NT2/D1 (cell line): Measurements from ENCODE around the gene DOCK11.

Experiments
- DNase-seq: peaks from one replicate; pipeline ENCODE4 v3.0.0-alpha.2; 2011; ENCODE audit warnings: low read depth, low spot score
- H3K27me3 ChIP-seq: 2 replicates; pipeline ENCODE4 v1.6.0; 2011; ENCODE audit warnings: mild to moderate bottlenecking; ENCODE audit not compliant: insufficient read length, insufficient read depth
- H3K36me3 ChIP-seq: 2 replicates; pipeline ENCODE4 v1.6.1; 2011; ENCODE audit warnings: mild to moderate bottlenecking, low read length, mixed read lengths; ENCODE audit not compliant: insufficient read depth, insufficient read length
- H3K4me1 ChIP-seq: 2 replicates; pipeline ENCODE4 v1.5.1; 2011; ENCODE audit not compliant: insufficient read depth, insufficient read length
- H3K4me3 ChIP-seq: 2 replicates; pipeline ENCODE4 v1.5.1; 2011; ENCODE audit warnings: low read depth; ENCODE audit not compliant: insufficient read length
- H3K9ac ChIP-seq: 2 replicates; pipeline ENCODE4 v1.6.0; 2011; ENCODE audit warnings: low read depth; ENCODE audit not compliant: insufficient read length
- H3K9me3 ChIP-seq: 2 replicates; pipeline ENCODE4 v1.5.1; 2011; ENCODE audit warnings: mild to moderate bottlenecking, low read length; ENCODE audit not compliant: insufficient read depth
- SUZ12 ChIP-seq: IDR thresholded peaks from 2 replicates; pipeline ENCODE4 v1.6.1; 2011; ENCODE audit not compliant: insufficient read length, insufficient read depth; ENCODE audit errors: extremely low read depth
- YY1 ChIP-seq: IDR thresholded peaks from 2 replicates; pipeline ENCODE4 v1.6.1; 2011; ENCODE audit not compliant: insufficient read length, insufficient read depth
- ZNF274 ChIP-seq: IDR thresholded peaks from 2 replicates; pipeline ENCODE4 v1.6.1; 2011; ENCODE audit warnings: mild to moderate bottlenecking, low read depth, low read length

Gene DOCK11

GRCh38 chrX:118502161-118502789 lies 6.7 kb downstream of the DOCK11 start:
- no peak overlapping the region for H3K9ac ChIP-seq
- no peak overlapping the region for H3K4me3 ChIP-seq
- H3K9me3 ChIP-seq = no peaks in the 10 kb centered on the region
- TF ChIP-seq ZNF274 = no peak
- no peak for TF ChIP-seq YY1
- no peak for TF ChIP-seq SUZ12
- H3K36me3 ChIP-seq = no peaks in the 10 kb centered on the region
- no peaks in the 10 kb centered on the region for H3K4me1 ChIP-seq
- H3K27me3 ChIP-seq = peaks cover 16% of the 10 kb centered on the region
- no peak for DNase-seq

- Histone ChIP-seq H3K4me3 (no peak overlapping the region), H3K4me1 (no peaks in the 10 kb centered on the region), H3K27me3 (peaks cover 4% of the 10 kb centered on the region), H3K36me3 (no peaks in the 10 kb centered on the region), H3K9me3 (no peaks in the 10 kb centered on the region), H3K9ac (no peak overlapping the region)
- DNase-seq = no peak
- TF ChIP-seq YY1 (no peak), SUZ12 (no peak), ZNF274 (no peak)
These were observed 7.8 kb downstream of the DOCK11 start for GRCh38 chrX:118503260-118504041.

GRCh38 chrX:118504581-118504980 lies 9.0 kb downstream of the DOCK11 start:
- Histone ChIP-seq H3K4me1 (no peaks in the 10 kb centered on the region), H3K4me3 (no peak overlapping the region), H3K27me3 (no peaks in the 10 kb centered on the region), H3K9me3 (peaks cover 2% of the 10 kb centered on the region; the same call in 1 of the 2 replicates), H3K9ac (no peak overlapping the region), H3K36me3 (no peaks in the 10 kb centered on the region)
- no peak for TF ChIP-seq SUZ12
- TF ChIP-seq YY1 = no peak
- no peak for TF ChIP-seq ZNF274
- DNase-seq = no peak

GRCh38 chrX:118506805-118507480 lies 11.3 kb downstream of the DOCK11 start:
- DNase-seq = no peak
- no peaks in the 10 kb centered on the region for H3K27me3 ChIP-seq
- no peak overlapping the region for H3K4me3 ChIP-seq
- TF ChIP-seq SUZ12 (no peak), ZNF274 (no peak), YY1 (no peak)
- H3K9ac ChIP-seq = no peak overlapping the region
- no peaks in the 10 kb centered on the region for H3K4me1 ChIP-seq
- H3K9me3 ChIP-seq = peaks cover 6% of the 10 kb centered on the region; the same call in 1 of the 2 replicates
- no peaks in the 10 kb centered on the region for H3K36me3 ChIP-seq

GRCh38 chrX:118507766-118508165 lies 12.2 kb downstream of the DOCK11 start:
- Histone ChIP-seq H3K4me3 (no peak overlapping the region), H3K9ac (no peak overlapping the region), H3K9me3 (peaks cover 6% of the 10 kb centered on the region; the same call in 1 of the 2 replicates), H3K27me3 (no peaks in the 10 kb centered on the region), H3K4me1 (no peaks in the 10 kb centered on the region), H3K36me3 (no peaks in the 10 kb centered on the region)
- DNase-seq = no peak
- TF ChIP-seq ZNF274 (no peak), SUZ12 (no peak), YY1 (no peak)

GRCh38 chrX:118508221-118508620 lies 12.6 kb downstream of the DOCK11 start:
- no peak overlapping the region for H3K9ac ChIP-seq
- H3K4me1 ChIP-seq = no peaks in the 10 kb centered on the region
- no peaks in the 10 kb centered on the region for H3K36me3 ChIP-seq
- TF ChIP-seq SUZ12 (no peak), YY1 (no peak), ZNF274 (no peak)
- no peak for DNase-seq
- H3K4me3 ChIP-seq = no peak overlapping the region
- peaks cover 6% of the 10 kb centered on the region; the same call in 1 of the 2 replicates for H3K9me3 ChIP-seq
- no peaks in the 10 kb centered on the region for H3K27me3 ChIP-seq

- Histone ChIP-seq H3K27me3 (no peaks in the 10 kb centered on the region), H3K9ac (no peak overlapping the region), H3K36me3 (no peaks in the 10 kb centered on the region), H3K9me3 (peaks cover 6% of the 10 kb centered on the region; the same call in 1 of the 2 replicates), H3K4me1 (no peaks in the 10 kb centered on the region), H3K4me3 (no peak overlapping the region)
- DNase-seq = no peak
- TF ChIP-seq SUZ12 (no peak), ZNF274 (no peak), YY1 (no peak)
These were observed 13.0 kb downstream of the DOCK11 start for GRCh38 chrX:118508635-118509034.
